Measurements from ENCODE around the gene LHX6.

The LHX6 gene

GRCh38 chr9:122179690-122180074, 49.1 kb downstream of the LHX6 start:
- no peak overlapping the region for H3K4me3 ChIP-seq (ENCODE audit: low read depth, low read length)
- TF ChIP-seq CTCF (IDR thresholded peaks at IDR 0.05; ENCODE audit: low read depth, low read length), result no peak

GRCh38 chr9:122179054-122179689, 49.6 kb downstream of the LHX6 start:
- TF ChIP-seq CTCF (IDR thresholded peaks at IDR 0.05; ENCODE audit: low read depth, low read length), result no peak
- no peak overlapping the region for H3K4me3 ChIP-seq (ENCODE audit: low read depth, low read length)

GRCh38 chr9:122176916-122177315, 51.8 kb downstream of the LHX6 start:
- TF ChIP-seq CTCF (IDR thresholded peaks at IDR 0.05; ENCODE audit: low read depth, low read length), result no peak
- H3K4me3 ChIP-seq (ENCODE audit: low read depth, low read length), result no peak overlapping the region

DNA sequence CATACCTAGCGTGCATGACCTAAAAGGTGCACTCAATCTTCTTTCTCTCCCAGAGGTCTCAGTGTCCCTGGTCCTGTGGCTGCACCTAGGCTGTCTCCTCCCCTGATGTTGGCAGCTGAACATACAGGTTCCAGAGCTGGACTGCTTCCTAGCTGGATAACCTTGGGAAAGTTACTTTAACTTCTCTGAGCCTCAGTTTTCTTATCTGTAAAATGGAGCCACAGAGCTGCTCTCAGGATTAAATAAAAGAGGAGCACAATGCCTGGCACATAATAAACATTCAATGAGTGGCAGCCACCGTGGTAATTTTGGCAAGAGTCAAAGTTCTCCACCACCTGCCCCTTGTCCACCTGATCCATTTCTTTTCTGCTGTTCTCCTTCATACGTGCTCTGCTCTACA, 55.1 kb downstream of the LHX6 start:
- TF ChIP-seq CTCF (IDR thresholded peaks at IDR 0.05; ENCODE audit: low read depth, low read length), result no peak
- no peak overlapping the region for H3K4me3 ChIP-seq (ENCODE audit: low read depth, low read length)

GRCh38 chr9:122172131-122172530, 56.6 kb downstream of the LHX6 start:
- TF ChIP-seq CTCF (IDR thresholded peaks at IDR 0.05; ENCODE audit: low read depth, low read length), result no peak

DNA sequence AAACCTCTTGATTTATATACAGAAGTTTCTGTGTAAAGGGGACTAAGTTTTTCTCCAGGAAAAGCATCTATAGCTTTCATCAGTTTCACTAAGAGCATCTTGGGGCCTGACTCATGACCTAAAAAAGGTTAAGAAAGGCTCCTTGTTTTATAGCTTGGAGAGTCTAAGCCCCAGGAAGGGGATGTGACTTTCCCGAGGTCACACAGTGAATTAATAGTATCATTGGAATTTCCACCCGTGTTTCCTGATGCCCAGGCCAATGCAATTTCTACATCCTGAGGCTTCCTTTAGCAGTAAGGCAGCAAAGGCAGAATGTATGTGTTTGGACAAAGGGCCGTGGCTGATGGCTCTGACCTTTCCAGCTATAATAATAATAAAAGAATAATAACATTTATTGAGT, 60.4 kb downstream of the LHX6 start:
- H3K4me3 ChIP-seq (ENCODE audit: low read depth, low read length), result no peak overlapping the region
- TF ChIP-seq CTCF (IDR thresholded peaks at IDR 0.05; ENCODE audit: low read depth, low read length), result no peak

More at GRCh38 chr9:122172131-122172530, 56.6 kb downstream of the LHX6 start:
- H3K4me3 ChIP-seq (ENCODE audit: low read depth, low read length), result no peak overlapping the region

- no peak for TF ChIP-seq CTCF (IDR thresholded peaks at IDR 0.05; ENCODE audit: low read depth, low read length)
Observed at GRCh38 chr9:122164286-122164685, 64.5 kb downstream of the LHX6 start.

More at GRCh38 chr9:122164286-122164685, 64.5 kb downstream of the LHX6 start:
- no peak overlapping the region for H3K4me3 ChIP-seq (ENCODE audit: low read depth, low read length)
